Measurements from ENCODE around the gene HOXA2. TPM values are rescaled to one million over a fixed set of nuclear protein-coding genes. Genes with fewer than 3 reads are reported as not detected.

Gene HOXA2
- total and polyA plus RNA-seq, 4 donors: 0.05 to 0.13 (median 0.08) TPM

- WGBS: 13% methylated on average over 72 of the region's 72 CpGs
- H3K27me3 ChIP-seq (ENCODE audit: control insufficient read depth in 4 of 4, insufficient read depth in 4 of 4, low read length in 3 of 4): peaks cover 0 to 26% (median 8%) of the 10 kb centered on the region in 4 donors
- H3K4me1 ChIP-seq (ENCODE audit: control insufficient read depth in 4 of 4, insufficient read depth in 4 of 4, low read length in 3 of 4): peaks cover 0 to 9% (median 1%) of the 10 kb centered on the region in 4 donors
Observed at GRCh38 chr7:27129729-27130539, 27.5 kb upstream of the HOXA2 start.

More at GRCh38 chr7:27129729-27130539, 27.5 kb upstream of the HOXA2 start:
- no peak overlapping the region for H3K9ac ChIP-seq (ENCODE audit: low read depth in 1 of 2, low read length in 2 of 2)
- no peak for TF ChIP-seq TAF1 (conservative IDR thresholded peaks at IDR 0.05)
- TF ChIP-seq RXRA (IDR thresholded peaks at IDR 0.05): no peak
- no peak for TF ChIP-seq FOXA1 (IDR thresholded peaks at IDR 0.05)
- TF ChIP-seq GABPA (IDR thresholded peaks at IDR 0.05 in 1 of 2, conservative IDR thresholded peaks at IDR 0.05 in 1 of 2): no peak
- TF ChIP-seq FOXA2 (IDR thresholded peaks at IDR 0.05): no peak
- no peak for TF ChIP-seq JUND (IDR thresholded peaks at IDR 0.05)
- no peak for TF ChIP-seq NR2F2 (IDR thresholded peaks at IDR 0.05)
- TF ChIP-seq HNF4G (IDR thresholded peaks at IDR 0.05): no peak
- TF ChIP-seq ATF3 (IDR thresholded peaks at IDR 0.05): no peak
- no peak for TF ChIP-seq REST (IDR thresholded peaks at IDR 0.05)
- TF ChIP-seq, protein P1, sequence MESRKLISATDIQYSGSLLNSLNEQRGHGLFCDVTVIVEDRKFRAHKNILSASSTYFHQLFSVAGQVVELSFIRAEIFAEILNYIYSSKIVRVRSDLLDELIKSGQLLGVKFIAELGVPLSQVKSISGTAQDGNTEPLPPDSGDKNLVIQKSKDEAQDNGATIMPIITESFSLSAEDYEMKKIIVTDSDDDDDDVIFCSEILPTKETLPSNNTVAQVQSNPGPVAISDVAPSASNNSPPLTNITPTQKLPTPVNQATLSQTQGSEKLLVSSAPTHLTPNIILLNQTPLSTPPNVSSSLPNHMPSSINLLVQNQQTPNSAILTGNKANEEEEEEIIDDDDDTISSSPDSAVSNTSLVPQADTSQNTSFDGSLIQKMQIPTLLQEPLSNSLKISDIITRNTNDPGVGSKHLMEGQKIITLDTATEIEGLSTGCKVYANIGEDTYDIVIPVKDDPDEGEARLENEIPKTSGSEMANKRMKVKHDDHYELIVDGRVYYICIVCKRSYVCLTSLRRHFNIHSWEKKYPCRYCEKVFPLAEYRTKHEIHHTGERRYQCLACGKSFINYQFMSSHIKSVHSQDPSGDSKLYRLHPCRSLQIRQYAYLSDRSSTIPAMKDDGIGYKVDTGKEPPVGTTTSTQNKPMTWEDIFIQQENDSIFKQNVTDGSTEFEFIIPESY (IDR thresholded peaks at IDR 0.05): no peak
- TF ChIP-seq EGR1 (IDR thresholded peaks at IDR 0.05; ENCODE audit: low read depth in 2 of 2): no peak
- TF ChIP-seq SP1 (IDR thresholded peaks at IDR 0.05): no peak
- TF ChIP-seq MAX (IDR thresholded peaks at IDR 0.05): no peak
- TF ChIP-seq YY1 (IDR thresholded peaks at IDR 0.05): no peak
- peak overlapping the region; percentile 63 to 70 for H3K27ac ChIP-seq (ENCODE audit: low read depth in 1 of 2, low read length in 2 of 2)
- H3K36me3 ChIP-seq (ENCODE audit: control insufficient read depth in 4 of 4, insufficient read depth in 3 of 4, low read depth in 1 of 4, low read length in 3 of 4): no peaks in the 10 kb centered on the region
- peak overlapping the region in 1 of 3 donors; percentile 57 for H3K4me3 ChIP-seq (ENCODE audit: low read depth in 1 of 3, low read length in 3 of 3)
- peaks cover 0 to 2% (median 0%) of the 10 kb centered on the region in 4 donors for H3K9me3 ChIP-seq (ENCODE audit: control insufficient read depth in 4 of 4, low read length in 3 of 4)
- no peak for DNase-seq (ENCODE audit: low spot score)
